KOPT-K1 (cell line): ENCODE measurements around the gene RICTOR.

Experiments
- H3K27ac ChIP-seq: fragments of 200-600 bp; sonication (generic); 2 replicates; pipeline ENCODE4 v1.5.1; 2016; ENCODE audit warnings: antibody characterized with exemption, mild to moderate bottlenecking, low read depth, low read length; ENCODE audit not compliant: poor library complexity, severe bottlenecking
- H3K36me3 ChIP-seq: fragments of 200-600 bp; sonication (generic); 2 replicates; pipeline ENCODE4 v1.5.1; 2017; ENCODE audit warnings: antibody characterized with exemption, mild to moderate bottlenecking, low read length, moderate library complexity; ENCODE audit not compliant: insufficient read depth
- H3K9me3 ChIP-seq: fragments of 200-600 bp; sonication (generic); 2 replicates; pipeline ENCODE4 v1.5.1; 2017; ENCODE audit warnings: antibody characterized with exemption, low read length, mild to moderate bottlenecking; ENCODE audit not compliant: insufficient read depth, poor library complexity, severe bottlenecking

Gene RICTOR

GRCh38 chr5:39076757-39077728 lies 2.8 kb upstream of the RICTOR start:
- H3K27ac ChIP-seq: no peak overlapping the region
- H3K9me3 ChIP-seq: no peaks in the 10 kb centered on the region
- H3K36me3 ChIP-seq: 0 out of 2 replicates have a peak, but pooled peaks cover 5% of the 10 kb centered on the region

GRCh38 chr5:39076101-39076756 lies 2.0 kb upstream of the RICTOR start:
- Histone ChIP-seq H3K27ac (no peak overlapping the region), H3K9me3 (no peaks in the 10 kb centered on the region), H3K36me3 (0 out of 2 replicates have a peak, but pooled peaks cover 7% of the 10 kb centered on the region)

- H3K36me3 ChIP-seq: peaks cover 20% of the 10 kb centered on the region
- H3K9me3 ChIP-seq: peaks cover under 1% of the 10 kb centered on the region
- peak overlapping the region; percentile 86 for H3K27ac ChIP-seq
These were observed 507 bp downstream of the RICTOR start for GRCh38 chr5:39073767-39074016.

GRCh38 chr5:39072925-39073766 lies 1.1 kb downstream of the RICTOR start:
- H3K9me3 ChIP-seq: peaks cover 6% of the 10 kb centered on the region
- H3K36me3 ChIP-seq: peaks cover 25% of the 10 kb centered on the region
- peak overlapping the region; percentile 86 for H3K27ac ChIP-seq

- H3K9me3 ChIP-seq: peaks cover 32% of the 10 kb centered on the region
- H3K36me3 ChIP-seq: peaks cover 57% of the 10 kb centered on the region
These were observed 6.1 kb downstream of the RICTOR start for GRCh38 chr5:39068099-39068498.

GRCh38 chr5:39064450-39064849 lies 9.7 kb downstream of the RICTOR start:
- no peak overlapping the region for H3K27ac ChIP-seq
- H3K9me3 ChIP-seq: peaks cover 32% of the 10 kb centered on the region
- peaks cover 44% of the 10 kb centered on the region for H3K36me3 ChIP-seq

More at GRCh38 chr5:39068099-39068498, 6.1 kb downstream of the RICTOR start:
- H3K27ac ChIP-seq: no peak overlapping the region

- Histone ChIP-seq H3K36me3 (peaks cover 30% of the 10 kb centered on the region), H3K27ac (no peak overlapping the region), H3K9me3 (peaks cover 25% of the 10 kb centered on the region)
These were observed 11.2 kb downstream of the RICTOR start for GRCh38 chr5:39063037-39063436.

GRCh38 chr5:39062530-39062929 lies 11.7 kb downstream of the RICTOR start:
- H3K27ac ChIP-seq: no peak overlapping the region
- H3K9me3 ChIP-seq: peaks cover 20% of the 10 kb centered on the region
- H3K36me3 ChIP-seq: peaks cover 25% of the 10 kb centered on the region

GRCh38 chr5:39062104-39062503 lies 12.1 kb downstream of the RICTOR start:
- peaks cover 21% of the 10 kb centered on the region for H3K36me3 ChIP-seq
- H3K27ac ChIP-seq: no peak overlapping the region
- peaks cover 16% of the 10 kb centered on the region for H3K9me3 ChIP-seq

GRCh38 chr5:39059064-39059463 lies 15.1 kb downstream of the RICTOR start:
- H3K36me3 ChIP-seq: no peaks in the 10 kb centered on the region; the same call in 1 of the 2 replicates
- no peaks in the 10 kb centered on the region for H3K9me3 ChIP-seq
- H3K27ac ChIP-seq: no peak overlapping the region

- Histone ChIP-seq H3K36me3 (no peaks in the 10 kb centered on the region; the same call in 1 of the 2 replicates), H3K27ac (peak overlapping the region; percentile 39), H3K9me3 (no peaks in the 10 kb centered on the region)
These were observed 15.8 kb downstream of the RICTOR start for GRCh38 chr5:39058178-39058921.

- H3K27ac ChIP-seq: peak overlapping the region; percentile 39
- H3K9me3 ChIP-seq: no peaks in the 10 kb centered on the region
These were observed 16.5 kb downstream of the RICTOR start for GRCh38 chr5:39057734-39058133.

GRCh38 chr5:39055768-39056398 lies 18.3 kb downstream of the RICTOR start:
- Histone ChIP-seq H3K27ac (no peak overlapping the region), H3K36me3 (no peaks in the 10 kb centered on the region; the same call in 1 of the 2 replicates), H3K9me3 (no peaks in the 10 kb centered on the region)

More at GRCh38 chr5:39057734-39058133, 16.5 kb downstream of the RICTOR start:
- no peaks in the 10 kb centered on the region; the same call in 1 of the 2 replicates for H3K36me3 ChIP-seq
